HEK293 (cell line): Measurements from ENCODE around the gene SPTBN1.

ENCODE experiments used
- CTCF ChIA-PET: fragments of 350-600 bp; formaldehyde crosslinking; extraction: SDS; loops from one replicate; lab custom pipeline; 2021; ENCODE audit warnings: antibody characterized with exemption; lab: Yijun Ruan, JAX
- POLR2A ChIA-PET: fragments of 300-600 bp; formaldehyde crosslinking; extraction: SDS; loops from one replicate; lab custom pipeline; 2020; ENCODE audit warnings: antibody characterized with exemption, inconsistent platforms; lab: Yijun Ruan, JAX
- H3K27ac ChIP-seq: fragments of 200-500 bp; sonication (Bioruptor generic); 2 replicates; pipeline ENCODE4 v1.5.1; 2014; ENCODE audit warnings: low read depth, low read length, control low read depth, inconsistent platforms; ENCODE audit errors: extremely low read depth
- H3K36me3 ChIP-seq, 2 experiments: fragments of 200-500 bp in 1 of 2; sonication (Bioruptor generic) in 1 of 2; 1 replicate in 1 of 2; 2 replicates in 1 of 2; pipeline ENCODE4 v1.5.1; 2014 to 2017; ENCODE audit warnings: inconsistent platforms in 2 of 2, low read length in 2 of 2; ENCODE audit not compliant: control insufficient read depth in 2 of 2, insufficient read depth in 1 of 2
- H3K4me1 ChIP-seq: fragments of 200-500 bp; sonication (Bioruptor generic); 2 replicates; pipeline ENCODE4 v1.5.1; 2014; ENCODE audit warnings: mild to moderate bottlenecking, low read length, inconsistent platforms; ENCODE audit not compliant: control insufficient read depth, insufficient read depth
- H3K4me3 ChIP-seq: 2 replicates; pipeline ENCODE4 v1.5.1; 2011; ENCODE audit warnings: low read depth, mild to moderate bottlenecking, control low read depth, low read length, moderate library complexity
- H3K9me3 ChIP-seq: fragments of 200-500 bp; sonication (Bioruptor generic); 2 replicates; pipeline ENCODE4 v1.5.1; 2014; ENCODE audit warnings: low read depth, low read length, inconsistent platforms; ENCODE audit not compliant: control insufficient read depth, insufficient read depth
- HOXA7 ChIP-seq: sonication (generic); formaldehyde crosslinking; IDR thresholded peaks from 2 replicates; pipeline ENCODE4 v1.8.1; 2022; ENCODE audit warnings: missing genetic modification reagents, borderline replicate concordance
- HOXD13 ChIP-seq: sonication (generic); formaldehyde crosslinking; IDR thresholded peaks from 2 replicates; pipeline ENCODE4 v1.8.0; 2022; ENCODE audit warnings: missing genetic modification reagents, borderline replicate concordance
- KLF8 ChIP-seq: fragments of 450-650 bp; formaldehyde crosslinking; IDR thresholded peaks from 2 replicates; pipeline ENCODE4 v1.5.1; 2016; ENCODE audit warnings: missing biosample characterization, missing genetic modification characterization
- OSR2 ChIP-seq: fragments of 450-650 bp; formaldehyde crosslinking; IDR thresholded peaks from 2 replicates; pipeline ENCODE4 v1.5.1; 2016; ENCODE audit warnings: missing biosample characterization, missing genetic modification characterization
- ZBTB17 ChIP-seq: fragments of 450-650 bp; formaldehyde crosslinking; IDR thresholded peaks from 2 replicates; pipeline ENCODE4 v1.5.1; 2016; ENCODE audit warnings: missing biosample characterization, missing genetic modification characterization
- ZBTB20 ChIP-seq: fragments of 450-650 bp; formaldehyde crosslinking; IDR thresholded peaks from 2 replicates; pipeline ENCODE4 v1.5.1; 2016; ENCODE audit warnings: missing biosample characterization, missing genetic modification characterization
- ZNF133 ChIP-seq: fragments of 450-650 bp; formaldehyde crosslinking; IDR thresholded peaks from 2 replicates; pipeline ENCODE4 v1.5.1; 2016; ENCODE audit warnings: missing biosample characterization, missing genetic modification characterization
- ZNF544 ChIP-seq: fragments of 450-650 bp; formaldehyde crosslinking; IDR thresholded peaks from 2 replicates; pipeline ENCODE4 v1.5.0; 2017; ENCODE audit warnings: missing biosample characterization, missing genetic modification characterization
- ZNF558 ChIP-seq: fragments of 450-650 bp; formaldehyde crosslinking; IDR thresholded peaks from 2 replicates; pipeline ENCODE4 v1.5.1; 2016; ENCODE audit warnings: missing biosample characterization, missing genetic modification characterization
- ZNF610 ChIP-seq: fragments of 450-650 bp; formaldehyde crosslinking; IDR thresholded peaks from 2 replicates; pipeline ENCODE4 v1.5.1; 2016; ENCODE audit warnings: missing biosample characterization, missing genetic modification characterization, borderline replicate concordance
- ZNF658 ChIP-seq: fragments of 450-650 bp; formaldehyde crosslinking; IDR thresholded peaks from 2 replicates; pipeline ENCODE4; 2016; ENCODE audit warnings: missing biosample characterization, missing genetic modification characterization
- ZNF707 ChIP-seq: fragments of 450-650 bp; formaldehyde crosslinking; IDR thresholded peaks from 2 replicates; pipeline ENCODE4 v1.5.1; 2016; ENCODE audit warnings: missing biosample characterization, missing genetic modification characterization
- ZNF785 ChIP-seq: fragments of 450-650 bp; formaldehyde crosslinking; IDR thresholded peaks from 2 replicates; pipeline ENCODE4 v1.5.1; 2016; ENCODE audit warnings: missing biosample characterization, missing genetic modification characterization
- TF ChIP-seq, protein P1 (sequence below): fragments of 450-650 bp; formaldehyde crosslinking; IDR thresholded peaks from 2 replicates; pipeline ENCODE4 v1.5.1; 2016; ENCODE audit warnings: missing biosample characterization, missing genetic modification characterization
- TF ChIP-seq, protein P2 (sequence below): fragments of 450-650 bp; formaldehyde crosslinking; IDR thresholded peaks from 2 replicates; pipeline ENCODE4 v1.5.1; 2016; ENCODE audit warnings: missing biosample characterization, missing genetic modification characterization, borderline replicate concordance
- TF ChIP-seq, protein P3 (sequence below): fragments of 450-650 bp; formaldehyde crosslinking; IDR thresholded peaks from 2 replicates; pipeline ENCODE4 v1.5.1; 2016; ENCODE audit warnings: missing biosample characterization, missing genetic modification characterization
- TF ChIP-seq, protein P4 (sequence below): fragments of 450-650 bp; formaldehyde crosslinking; IDR thresholded peaks from 2 replicates; pipeline ENCODE4 v1.5.1; 2016; ENCODE audit warnings: missing biosample characterization, missing genetic modification characterization, low read depth
- TF ChIP-seq, protein P5 (sequence below): fragments of 450-650 bp; formaldehyde crosslinking; IDR thresholded peaks from 2 replicates; pipeline ENCODE4 v1.5.1; 2016; ENCODE audit warnings: missing biosample characterization, missing genetic modification characterization
- TF ChIP-seq, protein P6 (sequence below): fragments of 450-650 bp; formaldehyde crosslinking; IDR thresholded peaks from 2 replicates; pipeline ENCODE4 v1.5.1; 2017; ENCODE audit warnings: missing biosample characterization, missing genetic modification characterization

SPTBN1 gene

DNA sequence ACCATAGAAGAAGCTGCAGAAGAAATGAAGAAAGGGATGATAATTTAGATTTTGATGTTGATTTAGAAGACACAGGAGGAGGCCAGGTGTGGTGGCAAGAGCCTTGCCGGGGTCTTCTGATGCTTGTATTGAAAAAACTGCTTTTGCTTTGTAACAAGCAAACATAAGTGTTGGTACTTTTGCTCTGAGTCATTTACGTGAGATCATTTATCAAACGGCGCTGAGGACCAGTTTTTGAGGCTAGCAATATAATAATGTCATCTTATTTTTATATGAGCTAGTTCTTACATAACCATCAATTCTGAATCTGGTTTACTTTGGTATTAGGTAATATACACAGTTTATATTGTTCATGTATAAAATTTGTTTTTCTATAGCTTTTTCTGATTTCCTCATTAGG lies 30.6 kb downstream of the SPTBN1 start:
- no peak for TF ChIP-seq ZNF544
- TF ChIP-seq, protein P1, sequence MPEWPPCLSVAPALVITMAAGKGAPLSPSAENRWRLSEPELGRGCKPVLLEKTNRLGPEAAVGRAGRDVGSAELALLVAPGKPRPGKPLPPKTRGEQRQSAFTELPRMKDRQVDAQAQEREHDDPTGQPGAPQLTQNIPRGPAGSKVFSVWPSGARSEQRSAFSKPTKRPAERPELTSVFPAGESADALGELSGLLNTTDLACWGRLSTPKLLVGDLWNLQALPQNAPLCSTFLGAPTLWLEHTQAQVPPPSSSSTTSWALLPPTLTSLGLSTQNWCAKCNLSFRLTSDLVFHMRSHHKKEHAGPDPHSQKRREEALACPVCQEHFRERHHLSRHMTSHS (tag by site-specific recombination) = no peak
- no peak for TF ChIP-seq ZBTB17
- no peak for TF ChIP-seq HOXD13 (CRISPR knock-in tag)
- TF ChIP-seq ZNF610 (tag by site-specific recombination) = no peak
- no peak for TF ChIP-seq ZNF785
- TF ChIP-seq, protein P2, sequence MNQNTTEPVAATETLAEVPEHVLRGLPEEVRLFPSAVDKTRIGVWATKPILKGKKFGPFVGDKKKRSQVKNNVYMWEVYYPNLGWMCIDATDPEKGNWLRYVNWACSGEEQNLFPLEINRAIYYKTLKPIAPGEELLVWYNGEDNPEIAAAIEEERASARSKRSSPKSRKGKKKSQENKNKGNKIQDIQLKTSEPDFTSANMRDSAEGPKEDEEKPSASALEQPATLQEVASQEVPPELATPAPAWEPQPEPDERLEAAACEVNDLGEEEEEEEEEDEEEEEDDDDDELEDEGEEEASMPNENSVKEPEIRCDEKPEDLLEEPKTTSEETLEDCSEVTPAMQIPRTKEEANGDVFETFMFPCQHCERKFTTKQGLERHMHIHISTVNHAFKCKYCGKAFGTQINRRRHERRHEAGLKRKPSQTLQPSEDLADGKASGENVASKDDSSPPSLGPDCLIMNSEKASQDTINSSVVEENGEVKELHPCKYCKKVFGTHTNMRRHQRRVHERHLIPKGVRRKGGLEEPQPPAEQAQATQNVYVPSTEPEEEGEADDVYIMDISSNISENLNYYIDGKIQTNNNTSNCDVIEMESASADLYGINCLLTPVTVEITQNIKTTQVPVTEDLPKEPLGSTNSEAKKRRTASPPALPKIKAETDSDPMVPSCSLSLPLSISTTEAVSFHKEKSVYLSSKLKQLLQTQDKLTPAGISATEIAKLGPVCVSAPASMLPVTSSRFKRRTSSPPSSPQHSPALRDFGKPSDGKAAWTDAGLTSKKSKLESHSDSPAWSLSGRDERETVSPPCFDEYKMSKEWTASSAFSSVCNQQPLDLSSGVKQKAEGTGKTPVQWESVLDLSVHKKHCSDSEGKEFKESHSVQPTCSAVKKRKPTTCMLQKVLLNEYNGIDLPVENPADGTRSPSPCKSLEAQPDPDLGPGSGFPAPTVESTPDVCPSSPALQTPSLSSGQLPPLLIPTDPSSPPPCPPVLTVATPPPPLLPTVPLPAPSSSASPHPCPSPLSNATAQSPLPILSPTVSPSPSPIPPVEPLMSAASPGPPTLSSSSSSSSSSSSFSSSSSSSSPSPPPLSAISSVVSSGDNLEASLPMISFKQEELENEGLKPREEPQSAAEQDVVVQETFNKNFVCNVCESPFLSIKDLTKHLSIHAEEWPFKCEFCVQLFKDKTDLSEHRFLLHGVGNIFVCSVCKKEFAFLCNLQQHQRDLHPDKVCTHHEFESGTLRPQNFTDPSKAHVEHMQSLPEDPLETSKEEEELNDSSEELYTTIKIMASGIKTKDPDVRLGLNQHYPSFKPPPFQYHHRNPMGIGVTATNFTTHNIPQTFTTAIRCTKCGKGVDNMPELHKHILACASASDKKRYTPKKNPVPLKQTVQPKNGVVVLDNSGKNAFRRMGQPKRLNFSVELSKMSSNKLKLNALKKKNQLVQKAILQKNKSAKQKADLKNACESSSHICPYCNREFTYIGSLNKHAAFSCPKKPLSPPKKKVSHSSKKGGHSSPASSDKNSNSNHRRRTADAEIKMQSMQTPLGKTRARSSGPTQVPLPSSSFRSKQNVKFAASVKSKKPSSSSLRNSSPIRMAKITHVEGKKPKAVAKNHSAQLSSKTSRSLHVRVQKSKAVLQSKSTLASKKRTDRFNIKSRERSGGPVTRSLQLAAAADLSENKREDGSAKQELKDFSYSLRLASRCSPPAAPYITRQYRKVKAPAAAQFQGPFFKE (tag by site-specific recombination) = no peak
- TF ChIP-seq, protein P3, sequence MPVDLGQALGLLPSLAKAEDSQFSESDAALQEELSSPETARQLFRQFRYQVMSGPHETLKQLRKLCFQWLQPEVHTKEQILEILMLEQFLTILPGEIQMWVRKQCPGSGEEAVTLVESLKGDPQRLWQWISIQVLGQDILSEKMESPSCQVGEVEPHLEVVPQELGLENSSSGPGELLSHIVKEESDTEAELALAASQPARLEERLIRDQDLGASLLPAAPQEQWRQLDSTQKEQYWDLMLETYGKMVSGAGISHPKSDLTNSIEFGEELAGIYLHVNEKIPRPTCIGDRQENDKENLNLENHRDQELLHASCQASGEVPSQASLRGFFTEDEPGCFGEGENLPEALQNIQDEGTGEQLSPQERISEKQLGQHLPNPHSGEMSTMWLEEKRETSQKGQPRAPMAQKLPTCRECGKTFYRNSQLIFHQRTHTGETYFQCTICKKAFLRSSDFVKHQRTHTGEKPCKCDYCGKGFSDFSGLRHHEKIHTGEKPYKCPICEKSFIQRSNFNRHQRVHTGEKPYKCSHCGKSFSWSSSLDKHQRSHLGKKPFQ (tag by site-specific recombination) = no peak
- no peak for TF ChIP-seq ZNF558 (tag by site-specific recombination)
- TF ChIP-seq ZNF658 = no peak
- no peak for TF ChIP-seq KLF8 (tag by site-specific recombination)
- TF ChIP-seq ZBTB20 (tag by site-specific recombination) = no peak
- TF ChIP-seq OSR2 (tag by site-specific recombination) = no peak
- no peak for TF ChIP-seq HOXA7 (CRISPR knock-in tag)
- TF ChIP-seq ZNF133 (tag by site-specific recombination) = no peak
- TF ChIP-seq, protein P4, sequence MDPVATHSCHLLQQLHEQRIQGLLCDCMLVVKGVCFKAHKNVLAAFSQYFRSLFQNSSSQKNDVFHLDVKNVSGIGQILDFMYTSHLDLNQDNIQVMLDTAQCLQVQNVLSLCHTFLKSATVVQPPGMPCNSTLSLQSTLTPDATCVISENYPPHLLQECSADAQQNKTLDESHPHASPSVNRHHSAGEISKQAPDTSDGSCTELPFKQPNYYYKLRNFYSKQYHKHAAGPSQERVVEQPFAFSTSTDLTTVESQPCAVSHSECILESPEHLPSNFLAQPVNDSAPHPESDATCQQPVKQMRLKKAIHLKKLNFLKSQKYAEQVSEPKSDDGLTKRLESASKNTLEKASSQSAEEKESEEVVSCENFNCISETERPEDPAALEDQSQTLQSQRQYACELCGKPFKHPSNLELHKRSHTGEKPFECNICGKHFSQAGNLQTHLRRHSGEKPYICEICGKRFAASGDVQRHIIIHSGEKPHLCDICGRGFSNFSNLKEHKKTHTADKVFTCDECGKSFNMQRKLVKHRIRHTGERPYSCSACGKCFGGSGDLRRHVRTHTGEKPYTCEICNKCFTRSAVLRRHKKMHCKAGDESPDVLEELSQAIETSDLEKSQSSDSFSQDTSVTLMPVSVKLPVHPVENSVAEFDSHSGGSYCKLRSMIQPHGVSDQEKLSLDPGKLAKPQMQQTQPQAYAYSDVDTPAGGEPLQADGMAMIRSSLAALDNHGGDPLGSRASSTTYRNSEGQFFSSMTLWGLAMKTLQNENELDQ (tag by site-specific recombination) = no peak
- TF ChIP-seq, protein P5, sequence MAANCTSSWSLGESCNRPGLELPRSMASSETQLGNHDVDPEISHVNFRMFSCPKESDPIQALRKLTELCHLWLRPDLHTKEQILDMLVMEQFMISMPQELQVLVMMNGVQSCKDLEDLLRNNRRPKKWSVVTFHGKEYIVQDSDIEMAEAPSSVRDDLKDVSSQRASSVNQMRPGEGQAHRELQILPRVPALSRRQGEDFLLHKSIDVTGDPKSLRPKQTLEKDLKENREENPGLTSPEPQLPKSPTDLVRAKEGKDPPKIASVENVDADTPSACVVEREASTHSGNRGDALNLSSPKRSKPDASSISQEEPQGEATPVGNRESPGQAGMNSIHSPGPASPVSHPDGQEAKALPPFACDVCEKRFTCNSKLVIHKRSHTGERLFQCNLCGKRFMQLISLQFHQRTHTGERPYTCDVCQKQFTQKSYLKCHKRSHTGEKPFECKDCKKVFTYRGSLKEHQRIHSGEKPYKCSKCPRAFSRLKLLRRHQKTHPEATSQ (tag by site-specific recombination) = no peak
- TF ChIP-seq, protein P6, sequence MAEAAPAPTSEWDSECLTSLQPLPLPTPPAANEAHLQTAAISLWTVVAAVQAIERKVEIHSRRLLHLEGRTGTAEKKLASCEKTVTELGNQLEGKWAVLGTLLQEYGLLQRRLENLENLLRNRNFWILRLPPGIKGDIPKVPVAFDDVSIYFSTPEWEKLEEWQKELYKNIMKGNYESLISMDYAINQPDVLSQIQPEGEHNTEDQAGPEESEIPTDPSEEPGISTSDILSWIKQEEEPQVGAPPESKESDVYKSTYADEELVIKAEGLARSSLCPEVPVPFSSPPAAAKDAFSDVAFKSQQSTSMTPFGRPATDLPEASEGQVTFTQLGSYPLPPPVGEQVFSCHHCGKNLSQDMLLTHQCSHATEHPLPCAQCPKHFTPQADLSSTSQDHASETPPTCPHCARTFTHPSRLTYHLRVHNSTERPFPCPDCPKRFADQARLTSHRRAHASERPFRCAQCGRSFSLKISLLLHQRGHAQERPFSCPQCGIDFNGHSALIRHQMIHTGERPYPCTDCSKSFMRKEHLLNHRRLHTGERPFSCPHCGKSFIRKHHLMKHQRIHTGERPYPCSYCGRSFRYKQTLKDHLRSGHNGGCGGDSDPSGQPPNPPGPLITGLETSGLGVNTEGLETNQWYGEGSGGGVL (tag by site-specific recombination) = no peak
- TF ChIP-seq ZNF707 (tag by site-specific recombination) = no peak
- no peak overlapping the region for H3K27ac ChIP-seq
- ChIA-PET POLR2A (no interaction called here), CTCF (interaction anchor here (0.7 kb wide), 1 partner anchor 16 kb away, joined by 4 read pairs; no protein-coding TSS in a partner anchor)
- H3K9me3 ChIP-seq = no peaks in the 10 kb centered on the region
- H3K4me3 ChIP-seq = no peak overlapping the region
- H3K36me3 ChIP-seq = no peaks in the 10 kb centered on the region
- peaks cover 15% of the 10 kb centered on the region for H3K4me1 ChIP-seq
